K562 (cell line): ENCODE results near the gene IGSF8. TPM values are rescaled to one million over a fixed set of nuclear protein-coding genes. Genes with fewer than 3 reads are reported as not detected.

ENCODE experiments used
- ATAC-seq: fragments of 200-7000 bp; cut with Tn5 transposase; 3 replicates; pipeline ENCODE4 v1.9.1; 2020; ENCODE audit warnings: moderate library complexity
- BruUV-seq: library from RNA; stranded (reverse); fragments of 400-500 nt; replicated peaks from 2 replicates; lab custom pipeline; 2021; lab: Mats Ljungman, UMichigan
- CTCF ChIA-PET: fragments of 300-600 bp; formaldehyde crosslinking; extraction: SDS; loops from one replicate; lab custom pipeline; 2021; ENCODE audit warnings: low intra/inter-chr PET ratio; lab: Yijun Ruan, JAX
- POLR2A ChIA-PET: fragments of 300-600, 350-650 bp; sonication (Branson Sonifier 250); formaldehyde crosslinking; extraction: SDS; loops from one replicate; lab custom pipeline; 2021; ENCODE audit warnings: antibody characterized with exemption, inconsistent platforms; lab: Yijun Ruan, JAX
- DNase-seq, 4 experiments: peaks; one replicate each; pipeline versions ENCODE4 v3.0.0 to v3.0.0-alpha.2; 2011 to 2018; ENCODE audit warnings: low spot score in 3 of 4, mixed read lengths in 3 of 4; ENCODE audit errors: extremely low read depth in 1 of 4
- FAIRE-seq: peaks from 2 replicates; lab custom pipeline; 2011; peaks lifted over from hg19 to GRCh38; lab: Jason Lieb, UNC
- H2AFZ ChIP-seq: 2 replicates; pipeline ENCODE4 v1.6.0; 2011; ENCODE audit warnings: low read depth, low read length, control low read depth, inconsistent platforms
- H3K27ac ChIP-seq: fragments of 200-600 bp; 3 replicates; pipeline ENCODE4 v1.8.0; 2011; ENCODE audit warnings: low read depth, mild to moderate bottlenecking, control low read depth, inconsistent platforms, low read length, moderate library complexity, mixed read lengths; ENCODE audit errors: extremely low read depth
- H3K27me3 ChIP-seq, 2 experiments: fragments of 300-600 bp in 1 of 2; 2 replicates in 1 of 2; 3 replicates in 1 of 2; pipeline versions ENCODE4 v1.6.0 to v1.8.0; 2011; ENCODE audit warnings: inconsistent platforms in 2 of 2, low read length in 2 of 2, mild to moderate bottlenecking in 1 of 2, mixed read lengths in 1 of 2, moderate library complexity in 1 of 2; ENCODE audit not compliant: control insufficient read depth in 2 of 2, insufficient read depth in 2 of 2
- H3K36me3 ChIP-seq: fragments of 300-600 bp; 3 replicates; pipeline ENCODE4 v1.8.0; 2011; ENCODE audit warnings: mild to moderate bottlenecking, low read length, inconsistent platforms; ENCODE audit not compliant: control insufficient read depth, insufficient read depth
- H3K4me1 ChIP-seq, 2 experiments: fragments of 200-600 bp in 1 of 2; replicated peaks in 1 of 2; 2 replicates in 1 of 2; 3 replicates in 1 of 2; pipeline versions ENCODE4 v1.5.1 to v1.8.0; 2011; ENCODE audit warnings: inconsistent platforms in 2 of 2, low read length in 2 of 2, mild to moderate bottlenecking in 1 of 2, mixed read lengths in 1 of 2, moderate library complexity in 1 of 2; ENCODE audit not compliant: control insufficient read depth in 2 of 2, insufficient read depth in 2 of 2
- H3K4me2 ChIP-seq: 2 replicates; pipeline ENCODE4 v1.6.1; 2011; ENCODE audit warnings: low read length, control low read depth, inconsistent platforms, mixed read lengths; ENCODE audit not compliant: insufficient read depth
- H3K4me3 ChIP-seq: fragments of 200-600 bp; sonication (generic), shearing (Covaris generic); 2 replicates; pipeline ENCODE4 v1.5.1; 2016; ENCODE audit warnings: control low read depth, inconsistent platforms
- H3K79me2 ChIP-seq: fragments of 200-600 bp; 3 replicates; pipeline ENCODE4 v1.8.0; 2011; ENCODE audit warnings: low read length, inconsistent platforms; ENCODE audit not compliant: control insufficient read depth, insufficient read depth
- H3K9ac ChIP-seq, 2 experiments: 2 replicates each; pipeline versions ENCODE4 v1.6.0 to v1.6.1; 2011; ENCODE audit warnings: low read depth in 2 of 2, low read length in 2 of 2, control low read depth in 1 of 2, inconsistent platforms in 1 of 2, mild to moderate bottlenecking in 1 of 2, mixed read lengths in 1 of 2; ENCODE audit not compliant: insufficient read depth in 1 of 2
- H3K9me1 ChIP-seq: one replicate; pipeline ENCODE4 v1.6.0; 2011; ENCODE audit warnings: inconsistent platforms, mild to moderate bottlenecking, low read length, moderate library complexity; ENCODE audit not compliant: control insufficient read depth, insufficient read depth
- H3K9me3 ChIP-seq: replicated peaks from 2 replicates; pipeline ENCODE4 v1.5.1; 2011; ENCODE audit warnings: low read depth, low read length, inconsistent platforms; ENCODE audit not compliant: control insufficient read depth, insufficient read depth
- H4K20me1 ChIP-seq: replicated peaks from 2 replicates; pipeline ENCODE4 v1.6.1; 2011; ENCODE audit warnings: low read length, inconsistent platforms, mixed read lengths; ENCODE audit not compliant: control insufficient read depth, insufficient read depth
- FUS ChIP-seq: fragments of 200-400 bp; formaldehyde crosslinking; optimal IDR thresholded peaks from 2 replicates; pipeline ENCODE3; 2017; ENCODE audit warnings: low read depth, low read length
- GTF2E2 ChIP-seq: fragments of 200-800 bp; sonication (Bioruptor generic); IDR thresholded peaks from 2 replicates; pipeline ENCODE4 v1.6.1; 2016; ENCODE audit warnings: missing genetic modification characterization, missing compliant biosample characterization
- POLR2B ChIP-seq: fragments of 450-650 bp; IDR thresholded peaks from 2 replicates; pipeline ENCODE4 v1.6.1; 2018; ENCODE audit warnings: low read depth; ENCODE audit not compliant: partially characterized antibody
- ZNF239 ChIP-seq: fragments of 250-450 bp; sonication (Bioruptor Pico); IDR thresholded peaks from 2 replicates; pipeline ENCODE4 v1.4.0; 2020; ENCODE audit warnings: mild to moderate bottlenecking
- ZNF316 ChIP-seq: fragments of 450-650 bp; IDR thresholded peaks from 2 replicates; pipeline ENCODE4 v1.6.1; 2016
- WGBS: fragments of 100-300 bp; shearing (Covaris generic); methylation state at CpG from one replicate; pipeline ENCODE4 v1.1.6; 2016; ENCODE audit warnings: low coverage, mixed read lengths; ENCODE audit not compliant: insufficient coverage; ENCODE audit errors: missing lambda C conversion rate; 5-methylcytosine and 5-hydroxymethylcytosine counted together
- in situ Hi-C: fragments of 300-500 bp; cut with MboI; formaldehyde crosslinking; loops from 4 replicates; pipeline ENCODE4 v1.15.0; 2018; ENCODE audit warnings: inconsistent platforms, mixed read lengths
- intact Hi-C: fragments of 100-400 bp; cut with micrococcal nuclease; formaldehyde crosslinking; loops from 2 replicates; pipeline ENCODE4 v1.14.2; 2022
- polyA plus RNA-seq, 8 experiments: library from polyadenylated mRNA; depleted of rRNA in 4 of 8; stranded (reverse) in 5 of 8; unstranded in 3 of 8; fragments of >200 nt; fragmentation: Nextera tagmentation in 2 of 8; fragmentation: Illumina TruSeq in 1 of 8; extraction: Ambion mirVana in 2 of 8; extraction: Trizol in 1 of 8; gene quantifications; 2 replicates each; pipeline versions ENCODE4 v1.2.1 to v1.2.3, GENCODE V29; 2011 to 2014; ENCODE audit warnings: inconsistent platforms in 1 of 8, missing spikeins in 1 of 8
- total RNA-seq, 7 experiments: library from RNA; depleted of rRNA in 6 of 7; stranded (reverse); fragments of >200 nt in 6 of 7; fragmentation: Illumina TruSeq in 2 of 7; extraction: Trizol in 2 of 7; gene quantifications; 2 replicates each; pipeline versions ENCODE4 v1.2.1 to v1.2.3, GENCODE V29; 2011 to 2021; ENCODE audit warnings: low replicate concordance in 1 of 7
- TF ChIP-seq, protein P1 (sequence below): fragments of 450-650 bp; IDR thresholded peaks from 2 replicates; pipeline ENCODE4 v1.6.1; 2016; ENCODE audit warnings: antibody characterized with exemption

IGSF8 gene
- total and polyA plus RNA-seq, 9 of the 15 experiments (the other 6 are each of a cell fraction or from before 2014, with no cell fraction given), result 0.32 to 11.7 (median 3.2) TPM

GRCh38 chr1:160125746-160126145 is 27.3 kb upstream of the IGSF8 start:
- ChIA-PET POLR2A (no interaction called here), CTCF (no interaction called here)
- no peak for TF ChIP-seq FUS
- no peak for TF ChIP-seq GTF2E2 (tag)
- TF ChIP-seq, protein P1, sequence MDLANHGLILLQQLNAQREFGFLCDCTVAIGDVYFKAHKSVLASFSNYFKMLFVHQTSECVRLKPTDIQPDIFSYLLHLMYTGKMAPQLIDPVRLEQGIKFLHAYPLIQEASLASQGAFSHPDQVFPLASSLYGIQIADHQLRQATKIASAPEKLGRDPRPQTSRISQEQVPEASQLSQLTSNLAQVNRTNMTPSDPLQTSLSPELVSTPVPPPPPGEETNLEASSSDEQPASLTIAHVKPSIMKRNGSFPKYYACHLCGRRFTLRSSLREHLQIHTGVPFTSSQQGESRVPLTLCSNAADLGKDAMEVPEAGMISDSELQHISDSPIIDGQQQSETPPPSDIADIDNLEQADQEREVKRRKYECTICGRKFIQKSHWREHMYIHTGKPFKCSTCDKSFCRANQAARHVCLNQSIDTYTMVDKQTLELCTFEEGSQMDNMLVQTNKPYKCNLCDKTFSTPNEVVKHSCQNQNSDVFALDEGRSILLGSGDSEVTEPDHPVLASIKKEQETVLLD, result no peak
- TF ChIP-seq ZNF239 (CRISPR knock-in tag), result no peak
- TF ChIP-seq POLR2B, result no peak
- no peak for TF ChIP-seq ZNF316
- Histone ChIP-seq H3K4me1 (no peaks in the 10 kb centered on the region; a peak in 1 of 5 replicates), H3K9me3 (no peaks in the 10 kb centered on the region), H3K4me3 (no peak overlapping the region), H3K27ac (no peak overlapping the region), H3K9ac (no peak overlapping the region), H4K20me1 (no peaks in the 10 kb centered on the region), H3K4me2 (no peak overlapping the region), H3K27me3 (peaks cover 23 to 70% of the 10 kb centered on the region in 2 experiments; a peak in 4 of 5 replicates), H3K79me2 (no peaks in the 10 kb centered on the region), H2AFZ (no peak overlapping the region), H3K9me1 (no peaks in the 10 kb centered on the region), H3K36me3 (no peaks in the 10 kb centered on the region)
- FAIRE-seq (no peak), DNase-seq (no peak), ATAC-seq (no peak)
- 0% methylated on average over 1 of the region's 1 CpG for WGBS
- in situ Hi-C loops (no loop called here), intact Hi-C loops (no loop called here)
- no TSS peak for BruUV-seq
